BLaER1 (cell line): ENCODE results near the gene MYH7B.

Source experiments
- H3K27ac ChIP-seq: shearing (Covaris generic); formaldehyde crosslinking; 2 replicates; pipeline ENCODE4 v1.8.1; 2022
- H3K27me3 ChIP-seq: shearing (Covaris generic); formaldehyde crosslinking; 2 replicates; pipeline ENCODE4 v1.8.1; 2022
- H3K36me3 ChIP-seq: shearing (Covaris generic); formaldehyde crosslinking; 2 replicates; pipeline ENCODE4 v1.8.1; 2022
- H3K4me1 ChIP-seq: shearing (Covaris generic); formaldehyde crosslinking; 2 replicates; pipeline ENCODE4 v1.8.1; 2022
- H3K4me2 ChIP-seq: shearing (Covaris generic); formaldehyde crosslinking; 2 replicates; pipeline ENCODE4 v1.8.1; 2022
- H3K4me3 ChIP-seq: shearing (Covaris generic); formaldehyde crosslinking; 2 replicates; pipeline ENCODE4 v1.8.1; 2022
- H3K9ac ChIP-seq: shearing (Covaris generic); formaldehyde crosslinking; 2 replicates; pipeline ENCODE4 v1.8.1; 2022
- H3K9me3 ChIP-seq: shearing (Covaris generic); formaldehyde crosslinking; 2 replicates; pipeline ENCODE4 v1.8.1; 2022
- H4K20me1 ChIP-seq: shearing (Covaris generic); formaldehyde crosslinking; 2 replicates; pipeline ENCODE4 v1.8.1; 2022
- Cebpa-rat ChIP-seq: shearing (Covaris generic); IDR thresholded peaks from 2 replicates; pipeline ENCODE4 v1.8.1; 2022

The MYH7B gene

GRCh38 chr20:34997131-34997561, 41.5 kb downstream of the MYH7B start:
- no peaks in the 10 kb centered on the region for H3K4me1 ChIP-seq
- H3K27me3 ChIP-seq: no peaks in the 10 kb centered on the region
- no peaks in the 10 kb centered on the region for H3K9me3 ChIP-seq
- H3K36me3 ChIP-seq: peaks cover 94% of the 10 kb centered on the region
- TF ChIP-seq Cebpa-rat: no peak
- H3K27ac ChIP-seq: no peak overlapping the region
- H4K20me1 ChIP-seq: peaks cover 53% of the 10 kb centered on the region
- no peak overlapping the region for H3K9ac ChIP-seq
- no peak overlapping the region for H3K4me2 ChIP-seq
- no peak overlapping the region for H3K4me3 ChIP-seq

DNA sequence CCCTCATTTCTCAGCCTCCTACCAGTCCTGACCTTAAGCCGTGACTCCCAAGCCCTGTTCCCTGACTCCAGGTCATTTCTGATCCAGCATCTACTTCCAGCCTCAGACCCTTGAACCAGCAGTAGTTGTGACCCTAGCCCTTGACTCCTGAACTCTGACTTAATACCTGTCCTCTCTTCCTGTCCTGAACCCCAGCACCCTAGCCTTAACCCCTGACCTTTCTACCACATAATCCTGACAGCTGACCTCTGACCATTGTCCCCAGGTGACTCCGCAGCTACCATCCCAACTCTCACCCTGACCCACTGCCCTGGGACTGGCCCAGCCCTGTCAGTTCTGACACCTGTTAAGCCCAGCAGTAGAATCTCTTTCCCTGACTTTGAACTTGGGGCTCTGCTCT, 42.1 kb downstream of the MYH7B start:
- Histone ChIP-seq H3K27me3 (no peaks in the 10 kb centered on the region), H3K4me1 (no peaks in the 10 kb centered on the region), H3K4me2 (no peak overlapping the region), H3K4me3 (no peak overlapping the region), H3K36me3 (peaks cover 99% of the 10 kb centered on the region), H3K9me3 (no peaks in the 10 kb centered on the region), H4K20me1 (peaks cover 60% of the 10 kb centered on the region), H3K9ac (no peak overlapping the region), H3K27ac (no peak overlapping the region)
- no peak for TF ChIP-seq Cebpa-rat

DNA sequence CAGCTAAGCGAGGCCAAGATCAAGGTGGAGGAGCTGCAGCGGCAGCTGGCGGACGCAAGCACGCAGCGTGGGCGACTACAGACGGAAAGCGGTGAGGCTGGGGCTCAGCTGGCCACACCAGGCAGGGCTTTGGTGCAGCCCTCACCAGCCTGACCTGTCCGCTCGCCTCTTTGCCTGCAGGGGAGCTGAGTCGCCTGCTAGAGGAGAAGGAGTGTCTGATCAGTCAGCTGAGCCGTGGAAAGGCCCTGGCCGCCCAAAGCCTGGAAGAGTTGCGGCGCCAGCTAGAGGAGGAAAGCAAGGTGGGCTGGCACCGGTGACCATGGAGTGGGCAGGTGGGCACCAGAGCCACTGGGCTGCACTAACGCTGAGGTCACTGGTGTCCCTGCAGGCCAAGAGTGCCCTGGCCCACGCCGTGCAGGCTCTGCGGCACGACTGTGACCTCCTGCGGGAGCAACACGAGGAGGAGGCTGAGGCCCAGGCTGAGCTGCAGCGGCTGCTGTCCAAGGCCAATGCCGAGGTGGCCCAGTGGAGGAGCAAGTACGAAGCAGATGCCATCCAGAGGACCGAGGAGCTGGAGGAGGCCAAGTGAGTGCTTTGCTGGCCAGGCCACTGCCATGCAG, 42.8 kb downstream of the MYH7B start:
- Histone ChIP-seq H3K9ac (no peak overlapping the region), H3K9me3 (no peaks in the 10 kb centered on the region), H3K4me3 (no peak overlapping the region), H3K27me3 (no peaks in the 10 kb centered on the region), H3K4me2 (no peak overlapping the region), H4K20me1 (peaks cover 58% of the 10 kb centered on the region), H3K4me1 (no peaks in the 10 kb centered on the region), H3K36me3 (peaks cover 99% of the 10 kb centered on the region), H3K27ac (no peak overlapping the region)
- TF ChIP-seq Cebpa-rat: no peak

DNA sequence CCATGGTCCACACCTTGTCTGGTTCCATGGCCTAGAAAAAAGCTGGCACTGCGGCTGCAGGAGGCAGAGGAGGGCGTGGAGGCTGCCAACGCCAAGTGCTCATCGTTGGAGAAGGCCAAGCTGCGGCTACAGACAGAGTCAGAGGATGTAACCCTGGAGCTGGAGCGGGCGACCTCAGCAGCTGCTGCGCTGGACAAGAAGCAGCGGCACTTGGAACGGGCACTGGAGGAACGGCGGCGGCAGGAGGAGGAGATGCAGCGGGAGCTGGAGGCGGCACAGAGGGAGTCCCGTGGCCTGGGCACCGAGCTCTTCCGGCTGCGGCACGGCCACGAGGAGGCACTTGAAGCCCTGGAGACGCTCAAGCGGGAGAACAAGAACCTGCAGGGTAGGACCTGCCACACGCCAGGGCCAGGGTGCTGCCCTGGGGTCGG, 43.4 kb downstream of the MYH7B start:
- H3K9ac ChIP-seq: no peak overlapping the region
- no peaks in the 10 kb centered on the region for H3K9me3 ChIP-seq
- H3K4me3 ChIP-seq: no peak overlapping the region
- no peak for TF ChIP-seq Cebpa-rat
- no peak overlapping the region for H3K27ac ChIP-seq
- H4K20me1 ChIP-seq: peaks cover 56% of the 10 kb centered on the region
- no peaks in the 10 kb centered on the region for H3K4me1 ChIP-seq
- H3K4me2 ChIP-seq: no peak overlapping the region
- peaks cover 99% of the 10 kb centered on the region for H3K36me3 ChIP-seq
- no peaks in the 10 kb centered on the region for H3K27me3 ChIP-seq

- Histone ChIP-seq H3K27ac (no peak overlapping the region), H3K9ac (no peak overlapping the region), H3K36me3 (peaks cover 99% of the 10 kb centered on the region), H3K27me3 (no peaks in the 10 kb centered on the region), H3K4me2 (no peak overlapping the region), H3K4me1 (no peaks in the 10 kb centered on the region), H3K4me3 (no peak overlapping the region), H3K9me3 (no peaks in the 10 kb centered on the region), H4K20me1 (peaks cover 55% of the 10 kb centered on the region)
- no peak for TF ChIP-seq Cebpa-rat
Observed at GRCh38 chr20:34999782-35000181, 44.1 kb downstream of the MYH7B start.

DNA sequence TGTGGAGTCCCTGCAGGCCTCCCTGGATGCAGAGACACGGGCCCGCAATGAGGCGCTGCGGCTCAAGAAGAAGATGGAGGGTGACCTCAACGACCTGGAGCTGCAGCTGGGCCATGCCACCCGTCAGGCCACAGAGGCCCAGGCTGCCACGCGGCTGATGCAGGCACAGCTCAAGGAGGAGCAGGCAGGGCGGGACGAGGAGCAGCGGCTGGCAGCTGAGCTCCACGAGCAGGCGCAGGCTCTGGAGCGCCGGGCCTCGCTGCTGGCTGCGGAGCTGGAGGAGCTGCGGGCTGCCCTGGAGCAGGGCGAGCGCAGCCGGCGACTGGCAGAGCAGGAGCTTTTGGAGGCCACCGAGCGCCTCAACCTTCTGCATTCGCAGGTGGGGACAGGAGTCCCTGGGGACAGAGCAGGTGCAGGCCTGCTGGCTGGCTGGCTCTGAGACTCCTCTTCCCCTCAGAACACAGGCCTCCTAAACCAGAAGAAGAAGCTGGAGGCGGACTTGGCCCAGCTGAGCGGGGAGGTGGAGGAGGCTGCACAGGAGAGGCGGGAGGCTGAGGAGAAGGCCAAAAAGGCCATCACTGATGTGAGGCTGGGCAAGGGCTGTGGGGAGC, 44.7 kb downstream of the MYH7B start:
- H4K20me1 ChIP-seq: peaks cover 59% of the 10 kb centered on the region
- H3K9me3 ChIP-seq: no peaks in the 10 kb centered on the region
- H3K36me3 ChIP-seq: peaks cover 99% of the 10 kb centered on the region
- H3K27ac ChIP-seq: no peak overlapping the region
- no peak overlapping the region for H3K9ac ChIP-seq
- no peak overlapping the region for H3K4me3 ChIP-seq
- no peak overlapping the region for H3K4me2 ChIP-seq
- H3K27me3 ChIP-seq: no peaks in the 10 kb centered on the region
- no peak for TF ChIP-seq Cebpa-rat
- no peaks in the 10 kb centered on the region for H3K4me1 ChIP-seq

- H3K27me3 ChIP-seq: no peaks in the 10 kb centered on the region
- TF ChIP-seq Cebpa-rat: no peak
- no peak overlapping the region for H3K9ac ChIP-seq
- H3K4me2 ChIP-seq: no peak overlapping the region
- no peaks in the 10 kb centered on the region for H3K9me3 ChIP-seq
- H3K27ac ChIP-seq: no peak overlapping the region
- H3K4me3 ChIP-seq: no peak overlapping the region
- H3K4me1 ChIP-seq: no peaks in the 10 kb centered on the region
- peaks cover 99% of the 10 kb centered on the region for H3K36me3 ChIP-seq
- peaks cover 64% of the 10 kb centered on the region for H4K20me1 ChIP-seq
Observed at GRCh38 chr20:35000922-35001595, 45.4 kb downstream of the MYH7B start.

DNA sequence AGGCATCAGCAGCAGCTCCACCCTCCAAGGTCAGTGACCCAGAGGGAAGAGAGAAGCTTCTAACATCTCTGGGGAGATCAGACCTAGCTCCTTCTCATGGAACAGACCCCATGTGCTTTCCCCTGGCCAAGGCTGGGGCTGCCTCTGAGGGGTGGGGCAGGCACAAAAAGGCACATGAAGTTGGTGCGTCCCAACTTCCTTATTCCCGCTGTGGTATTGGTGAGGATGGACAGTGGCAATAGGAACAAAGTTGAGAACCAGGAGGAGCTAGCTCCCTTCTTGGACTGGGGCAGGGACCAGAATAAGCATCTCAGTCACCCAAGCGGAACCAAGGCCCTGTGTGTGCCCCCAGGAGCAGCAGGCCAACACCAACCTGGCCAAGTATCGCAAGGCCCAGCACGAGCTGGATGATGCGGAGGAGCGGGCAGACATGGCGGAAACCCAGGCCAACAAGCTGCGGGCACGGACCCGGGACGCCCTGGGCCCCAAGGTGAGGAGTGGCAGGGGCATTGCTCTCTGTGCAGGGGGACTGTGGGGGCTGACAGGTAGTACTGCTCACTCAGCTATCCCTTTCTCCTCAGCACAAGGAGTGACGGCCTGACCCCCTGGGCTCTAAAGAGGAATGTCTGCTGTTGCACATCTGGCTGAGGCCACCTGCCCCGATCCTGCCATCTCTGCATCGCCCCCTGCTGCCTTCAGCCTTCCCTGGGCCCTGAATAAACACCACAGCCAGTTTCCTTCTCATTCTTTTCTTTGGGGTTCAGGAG, 46.1 kb downstream of the MYH7B start:
- H3K4me1 ChIP-seq: no peaks in the 10 kb centered on the region

DNA sequence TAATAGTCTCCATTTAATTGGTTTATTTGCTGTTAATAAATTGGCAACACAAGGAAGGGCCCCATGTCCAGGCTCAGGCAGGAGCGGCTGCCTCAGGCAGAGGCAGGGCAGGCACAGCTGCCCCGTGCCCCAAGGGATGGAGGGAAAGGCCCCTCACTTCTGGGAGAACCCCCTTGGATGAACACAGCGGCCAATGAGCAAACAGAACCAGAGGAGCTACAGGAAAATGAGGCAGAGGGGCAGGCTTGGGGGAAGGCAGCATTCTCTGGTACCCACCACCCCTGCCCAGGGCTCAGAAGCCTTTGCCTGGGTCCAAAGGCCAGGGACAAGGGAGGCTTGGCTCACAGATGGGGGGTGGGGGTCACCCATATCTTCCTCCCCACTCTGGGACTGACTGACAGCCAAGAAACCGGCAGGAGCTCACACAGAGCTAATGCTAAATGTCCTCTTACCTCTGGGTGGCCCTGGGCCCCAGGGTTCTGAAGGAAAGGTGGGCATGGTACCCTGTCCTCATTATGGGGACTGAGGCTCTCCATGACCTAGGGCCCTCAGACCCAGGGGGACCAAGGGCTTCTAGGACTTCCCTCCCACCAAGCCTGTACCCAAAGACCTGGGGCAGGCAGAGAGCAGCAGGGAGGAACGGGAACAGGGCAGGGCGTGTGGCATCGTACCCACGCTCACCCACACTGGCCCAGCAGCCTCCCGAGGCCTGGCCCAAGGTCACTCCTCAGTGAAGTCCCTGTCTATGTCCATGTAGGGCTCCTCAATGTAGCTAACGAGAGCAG, 47.0 kb downstream of the MYH7B start:
- Histone ChIP-seq H3K9ac (no peak overlapping the region), H3K4me1 (no peaks in the 10 kb centered on the region), H3K4me2 (no peak overlapping the region), H3K27me3 (no peaks in the 10 kb centered on the region), H3K36me3 (peaks cover 100% of the 10 kb centered on the region), H3K27ac (no peak overlapping the region), H4K20me1 (peaks cover 73% of the 10 kb centered on the region), H3K9me3 (no peaks in the 10 kb centered on the region), H3K4me3 (no peak overlapping the region)
- no peak for TF ChIP-seq Cebpa-rat

More for the DNA sequence above, 46.1 kb downstream of the MYH7B start:
- Histone ChIP-seq H4K20me1 (peaks cover 69% of the 10 kb centered on the region), H3K27ac (no peak overlapping the region), H3K9ac (no peak overlapping the region), H3K27me3 (no peaks in the 10 kb centered on the region), H3K4me2 (no peak overlapping the region), H3K36me3 (peaks cover 99% of the 10 kb centered on the region), H3K9me3 (no peaks in the 10 kb centered on the region), H3K4me3 (no peak overlapping the region)
- TF ChIP-seq Cebpa-rat: no peak
